GM10266 (cell line): Measurements from ENCODE around the gene GARIN5A.

ENCODE experiments used
- DNase-seq: peaks from one replicate; pipeline ENCODE4 v3.0.0; 2012; ENCODE audit errors: extremely low spot score
- CTCF ChIP-seq: IDR thresholded peaks from 2 replicates; pipeline ENCODE4 v1.5.1; 2012; ENCODE audit warnings: mild to moderate bottlenecking, low read depth; ENCODE audit not compliant: control insufficient read depth, insufficient read depth; ENCODE audit errors: missing control alignments

GARIN5A gene

DNA sequence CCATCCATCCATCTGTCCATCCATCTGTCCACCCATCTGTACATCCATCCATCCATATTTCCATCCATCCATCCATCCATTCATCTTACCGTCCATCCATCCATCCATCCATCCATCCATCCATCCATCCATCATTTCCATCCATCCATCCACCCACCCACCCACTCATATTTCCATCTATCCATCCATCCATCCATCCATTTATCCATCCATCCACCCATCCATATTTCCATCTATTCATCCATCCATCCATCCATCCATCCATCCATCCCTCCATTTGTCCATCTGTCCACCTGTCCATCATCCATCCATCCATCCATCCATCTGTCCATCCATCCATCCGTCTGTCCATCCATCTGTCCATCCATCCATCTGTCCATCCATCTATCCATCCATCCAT lies 20.7 kb downstream of the GARIN5A start:
- DNase-seq, result no peak
- TF ChIP-seq CTCF, result no peak

GRCh38 chr19:50453243-50453642 lies 23.4 kb downstream of the GARIN5A start:
- no peak for TF ChIP-seq CTCF
- DNase-seq, result no peak

DNA sequence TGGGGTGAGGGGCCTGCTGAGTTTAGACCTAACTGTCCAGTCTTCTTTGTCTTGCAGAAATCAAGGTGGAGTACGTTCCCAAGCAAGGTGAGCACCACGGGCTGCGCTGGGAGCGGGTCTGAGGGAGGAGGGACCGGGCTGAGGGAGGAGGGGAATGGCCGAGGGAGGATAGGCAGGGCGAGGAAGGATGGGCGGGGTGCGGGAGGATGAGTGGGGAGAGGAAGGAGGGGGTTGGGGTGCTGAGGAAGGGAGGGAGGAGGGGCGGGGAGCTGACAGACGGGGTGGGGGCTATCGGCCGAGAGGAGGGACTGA lies 25.5 kb downstream of the GARIN5A start:
- no peak for TF ChIP-seq CTCF
- no peak for DNase-seq

DNA sequence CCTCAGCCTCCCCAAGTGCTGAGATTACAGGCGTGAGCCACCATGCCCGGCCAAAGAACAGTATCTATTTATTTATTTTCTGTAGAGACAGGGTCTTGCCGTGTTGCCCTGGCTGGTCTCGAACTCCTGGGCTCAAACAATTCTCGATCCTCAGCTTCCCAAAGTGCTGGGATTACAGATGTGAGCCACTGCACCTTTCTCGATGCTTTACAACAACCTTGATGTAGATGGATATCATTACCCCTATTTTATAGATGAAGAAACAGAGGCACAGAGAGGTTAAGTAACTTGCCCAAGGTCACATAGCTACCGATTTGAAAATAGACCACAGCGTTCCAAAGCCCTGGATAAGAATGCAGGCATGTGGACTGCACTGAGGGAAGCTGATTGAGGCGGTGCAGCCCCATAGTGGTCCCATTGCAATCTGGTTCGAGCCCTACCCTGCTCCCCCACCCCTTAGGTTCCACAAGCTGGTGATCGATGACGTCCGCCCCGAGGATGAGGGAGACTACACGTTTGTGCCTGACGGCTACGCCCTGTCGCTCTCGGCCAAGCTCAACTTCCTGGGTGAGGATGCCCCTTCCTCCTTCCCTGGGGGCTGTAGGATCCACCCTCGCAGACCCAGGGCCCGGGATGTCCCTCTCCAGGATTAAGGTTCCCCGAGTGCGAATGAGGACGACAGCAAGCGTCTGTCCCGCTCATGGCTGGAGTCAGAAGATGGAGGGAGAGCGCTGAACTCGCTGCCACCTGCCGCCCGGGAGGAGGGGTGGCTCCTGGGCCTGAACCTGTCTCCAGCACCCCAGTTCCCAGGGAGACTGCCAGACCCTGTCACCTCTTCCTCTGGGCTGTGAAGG lies 26.1 kb downstream of the GARIN5A start:
- TF ChIP-seq CTCF, result no peak
- no peak for DNase-seq

DNA sequence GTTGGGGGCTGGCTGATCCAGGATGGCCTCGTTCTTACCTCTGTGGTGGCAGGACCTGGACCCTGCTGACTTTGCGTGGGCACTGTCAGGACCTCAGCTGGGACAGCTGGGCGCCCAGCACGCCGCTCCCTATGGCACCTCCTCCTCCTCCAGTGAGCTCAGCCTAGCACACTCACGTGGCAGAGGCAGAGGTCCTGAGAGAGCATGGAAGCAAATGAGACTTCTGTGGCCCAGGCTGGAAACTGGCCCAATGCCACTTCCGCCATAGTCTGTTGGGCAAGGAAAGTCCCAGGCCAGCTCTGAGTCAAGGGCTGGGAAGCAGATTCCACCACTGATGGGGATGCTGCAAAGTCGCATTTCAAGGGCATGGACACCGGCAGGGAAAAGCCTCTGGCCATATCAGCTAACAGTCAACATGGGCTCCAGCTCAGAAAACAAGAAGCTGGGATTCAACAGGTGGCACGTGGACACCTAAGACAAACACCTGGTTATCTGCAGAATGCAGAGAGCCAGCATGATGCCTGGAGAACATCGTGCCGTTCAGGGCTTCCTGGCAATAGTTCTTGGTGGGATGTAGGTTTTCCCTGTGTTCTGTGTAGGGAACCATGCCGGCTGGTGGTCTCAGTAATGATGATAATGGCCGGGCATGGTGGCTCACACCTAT lies 27.3 kb downstream of the GARIN5A start:
- no peak for DNase-seq
- TF ChIP-seq CTCF, result no peak

DNA sequence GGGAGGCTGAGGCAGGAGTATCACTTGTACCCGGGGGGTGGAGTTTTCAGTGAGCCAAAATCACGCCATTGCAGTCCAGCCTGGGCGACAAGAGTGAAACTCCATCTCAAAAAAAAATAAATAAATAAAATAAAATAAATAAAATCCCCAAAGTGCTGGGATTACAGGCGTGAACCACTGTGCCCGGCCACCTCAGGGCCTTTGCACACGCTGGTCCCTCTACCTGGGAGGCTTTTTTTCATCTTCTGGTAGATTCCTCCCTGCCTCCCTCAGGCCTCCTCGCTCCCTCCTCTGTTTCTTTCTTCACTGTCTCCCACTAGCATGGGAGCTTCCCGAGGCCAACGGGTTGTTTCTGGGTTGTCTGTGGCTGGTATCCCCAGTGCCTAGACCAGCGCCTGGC lies 28.9 kb downstream of the GARIN5A start:
- no peak for TF ChIP-seq CTCF
- DNase-seq, result no peak

DNA sequence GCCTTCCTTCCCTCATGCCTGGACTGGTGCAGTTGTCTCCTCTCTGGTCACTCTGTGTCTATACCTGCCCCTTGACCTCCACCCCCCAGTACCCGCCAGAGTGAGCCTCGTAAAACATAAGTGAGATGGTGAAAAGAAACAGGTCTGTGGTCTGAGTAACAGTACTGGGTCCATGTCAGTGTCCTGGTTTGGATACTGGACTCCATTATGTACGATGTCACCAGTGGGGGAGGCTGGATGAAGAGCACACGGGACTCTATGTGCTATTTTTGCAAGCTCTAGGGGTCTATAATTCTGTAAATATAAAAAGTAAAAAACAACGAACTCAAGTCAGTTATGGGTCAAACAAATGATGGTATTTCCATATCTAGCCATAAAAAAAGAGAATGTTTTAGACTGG lies 29.6 kb downstream of the GARIN5A start:
- no peak for TF ChIP-seq CTCF
- DNase-seq, result no peak
